T-cell (primary cell): ENCODE results near the gene KDM4D. TPM values are rescaled to one million over a fixed set of nuclear protein-coding genes. Genes with fewer than 3 reads are reported as not detected.

ENCODE experiments used
- ATAC-seq, 4 experiments: fragments of 200-7000 bp in 3 of 4; fragments of 150-1000 bp in 1 of 4; cut with Tn5 transposase; replicated peaks in 1 of 4; 1 replicate in 3 of 4; 2 replicates in 1 of 4; pipeline ENCODE4 v1.10.0; 2021; ENCODE audit warnings: moderate library complexity in 3 of 4, mild to moderate bottlenecking in 2 of 4, moderate number of reproducible peaks in 1 of 4
- CTCF ChIA-PET, 2 donors: fragments of 300-600 bp; sonication (Branson Sonifier 250); formaldehyde crosslinking; loops; one replicate each; lab custom pipeline; 2022; ENCODE audit warnings: antibody characterized with exemption in 2 of 2; lab: Charles Lee
- POLR2A ChIA-PET, 2 donors: fragments of 300-600 bp; sonication (Branson Sonifier 250); formaldehyde crosslinking; loops; one replicate each; lab custom pipeline; 2022; ENCODE audit warnings: antibody characterized with exemption in 2 of 2; lab: Charles Lee
- DNase-seq, 35 experiments: peaks; one replicate each; pipeline versions ENCODE4 v3.0.0 to v3.0.0-alpha.2; 2013 to 2023
- H3K27ac ChIP-seq: one replicate; pipeline ENCODE4 v1.5.1; 2013; ENCODE audit warnings: low read length
- H3K27me3 ChIP-seq, 2 experiments: replicated peaks in 1 of 2; 1 replicate in 1 of 2; 2 replicates in 1 of 2; pipeline versions ENCODE4 v1.6.1 to v1.7.0; 2013; ENCODE audit warnings: low read length in 1 of 2, mixed read lengths in 1 of 2; ENCODE audit not compliant: control insufficient read depth in 2 of 2, insufficient read depth in 2 of 2; ENCODE audit errors: extremely low read depth in 1 of 2
- H3K36me3 ChIP-seq, 2 donors: 1 replicate in 1 of 2; 2 replicates in 1 of 2; pipeline versions ENCODE4 v1.6.1 to v1.7.0; 2013; ENCODE audit warnings: low read length in 1 of 2; ENCODE audit not compliant: control insufficient read depth in 2 of 2, insufficient read depth in 1 of 2; ENCODE audit errors: extremely low read depth in 1 of 2
- H3K4me1 ChIP-seq, 2 experiments: 1 replicate in 1 of 2; 2 replicates in 1 of 2; pipeline versions ENCODE4 v1.6.1 to v1.7.0; 2013; ENCODE audit warnings: low read length in 2 of 2, mixed read lengths in 1 of 2; ENCODE audit not compliant: insufficient read depth in 2 of 2, control insufficient read depth in 1 of 2; ENCODE audit errors: extremely low read depth in 1 of 2
- H3K4me3 ChIP-seq, 2 donors: 1 replicate in 1 of 2; 2 replicates in 1 of 2; pipeline versions ENCODE4 v1.5.1 to v1.7.0; 2013; ENCODE audit warnings: mild to moderate bottlenecking in 2 of 2, low read length in 1 of 2, moderate library complexity in 1 of 2; ENCODE audit not compliant: control insufficient read depth in 1 of 2; ENCODE audit errors: extremely low read depth in 1 of 2
- H3K9me3 ChIP-seq: 2 replicates; pipeline ENCODE4 v1.7.0; 2013
- H3K27ac Mint-ChIP-seq, 2 donors: one replicate each; pipeline ENCODE4 v1.8.0; 2020 to 2021; ENCODE audit warnings: mild to moderate bottlenecking in 2 of 2, mixed read lengths in 2 of 2
- H3K27me3 Mint-ChIP-seq, 2 donors: one replicate each; pipeline ENCODE4 v1.8.0; 2021 to 2022; ENCODE audit warnings: mixed read lengths in 2 of 2
- H3K36me3 Mint-ChIP-seq: one replicate; pipeline ENCODE4 v1.8.0; 2021; ENCODE audit warnings: mixed read lengths
- H3K4me1 Mint-ChIP-seq, 3 donors: one replicate each; pipeline ENCODE4 v1.8.0; 2020 to 2022; ENCODE audit warnings: mixed read lengths in 3 of 3, mild to moderate bottlenecking in 1 of 3
- H3K4me3 Mint-ChIP-seq, 3 donors: one replicate each; pipeline ENCODE4 v1.8.0; 2020 to 2022; ENCODE audit warnings: mild to moderate bottlenecking in 3 of 3, mixed read lengths in 3 of 3, moderate library complexity in 3 of 3
- H3K9me3 Mint-ChIP-seq, 3 donors: one replicate each; pipeline ENCODE4 v1.8.0; 2020 to 2022; ENCODE audit warnings: mixed read lengths in 3 of 3
- total RNA-seq, 35 experiments: library from RNA in 6 of 35; stranded (reverse) in 6 of 35; fragments of 120-200 nt in 1 of 35; gene quantifications; one replicate each; pipeline versions ENCODE4 v1.2.1 to v1.2.4 and lab custom pipeline; 2013 to 2026

The KDM4D gene
- total RNA-seq, 5 donors from 2014 or later (not counting 1 experiment from before 2014, with no cell fraction given) = 0.33 to 0.57 (median 0.50) TPM

- no peak overlapping the region for H3K27ac ChIP-seq
Observed at GRCh38 chr11:95045812-95046211, 72.3 kb downstream of the KDM4D start.

More at GRCh38 chr11:95045812-95046211, 72.3 kb downstream of the KDM4D start:
- Histone ChIP-seq H3K4me3 (no peak overlapping the region), H3K9me3 (no peaks in the 10 kb centered on the region), H3K4me1 (no peaks in the 10 kb centered on the region), H3K27me3 (peaks cover 0 to 32% of the 10 kb centered on the region in 2 experiments), H3K36me3 (no peaks in the 10 kb centered on the region)
- no peaks in the 10 kb centered on the region for H3K4me1 Mint-ChIP-seq
- H3K27me3 Mint-ChIP-seq = peaks cover 38 to 44% of the 10 kb centered on the region in 2 donors
- H3K36me3 Mint-ChIP-seq = no peaks in the 10 kb centered on the region
- H3K9me3 Mint-ChIP-seq = no peaks in the 10 kb centered on the region
- no peak for DNase-seq
- ATAC-seq = no peak
- H3K27ac Mint-ChIP-seq = no peak overlapping the region
- POLR2A ChIA-PET = no interaction called here
- H3K4me3 Mint-ChIP-seq = no peak overlapping the region
- CTCF ChIA-PET = no interaction called here

Other genes with a start within 250 kb of the KDM4D start
- 1 to 10 TPM in 1 of 5 donors, under 1 TPM in 4; 0.07 to 1.2 (median 0.35) TPM for gene AMOTL1, start 205.4 kb upstream of the KDM4D start, total RNA-seq
- gene CWC15, start 153 bp upstream of the KDM4D start, total RNA-seq = 10 to 100 TPM; 56.4 to 91.0 (median 64.1) TPM
- gene KDM4E, start 51.5 kb downstream of the KDM4D start, total RNA-seq = not detected
- not detected for gene KDM4F, start 75.7 kb downstream of the KDM4D start, total RNA-seq
- gene SRSF8, start 93.2 kb downstream of the KDM4D start, total RNA-seq = 10 to 100 TPM; 61.2 to 84.0 (median 72.7) TPM
- gene ENDOD1, start 116.1 kb downstream of the KDM4D start, total RNA-seq = 10 to 100 TPM in 2 of 5 donors, 1 to 10 TPM in 3; 7.4 to 13.1 (median 9.8) TPM